Activated naive CD8-positive, alpha-beta T cell treated with anti-CD3 and anti-CD28 coated beads, Interleukin-2, amount 10 ng/mL, durations not matched to agents 7 days and 5 days (primary cell): ENCODE results near the gene TTC1. TPM values are rescaled to one million over a fixed set of nuclear protein-coding genes. Genes with fewer than 3 reads are reported as not detected.
A peak's percentile ranks its signal among the peaks of the same experiment; 100 is the strongest.

Source experiments
- ATAC-seq: fragments of 150-1000 bp; cut with Tn5 transposase; one replicate; pipeline ENCODE4 v1.10.0; 2021; ENCODE audit warnings: low read depth, moderate library complexity
- POLR2A ChIA-PET: fragments of 350-600 bp; sonication (Branson Sonifier 250); formaldehyde crosslinking; loops from one replicate; lab custom pipeline; 2021; ENCODE audit warnings: antibody characterized with exemption; lab: Charles Lee
- DNase-seq: peaks from one replicate; pipeline ENCODE4 v3.0.0; 2021
- H3K27ac Mint-ChIP-seq: one replicate; pipeline ENCODE4 v1.8.0; 2022; ENCODE audit warnings: mild to moderate bottlenecking, mixed read lengths
- H3K27me3 Mint-ChIP-seq: one replicate; pipeline ENCODE4 v1.8.0; 2022; ENCODE audit warnings: mild to moderate bottlenecking, moderate library complexity, mixed read lengths
- H3K36me3 Mint-ChIP-seq: one replicate; pipeline ENCODE4 v1.8.0; 2021; ENCODE audit warnings: mild to moderate bottlenecking, mixed read lengths
- H3K4me1 Mint-ChIP-seq: one replicate; pipeline ENCODE4 v1.8.0; 2021; ENCODE audit warnings: mixed read lengths
- H3K4me3 Mint-ChIP-seq: one replicate; pipeline ENCODE4 v1.8.0; 2022; ENCODE audit warnings: mild to moderate bottlenecking, moderate library complexity, mixed read lengths
- H3K9me3 Mint-ChIP-seq: one replicate; pipeline ENCODE4 v1.8.0; 2021; ENCODE audit warnings: mixed read lengths
- total RNA-seq, 2 experiments: library from RNA; stranded (reverse); gene quantifications; one replicate each; pipeline ENCODE4 v1.2.3, GENCODE V29; 2021

Gene TTC1
- total RNA-seq, 2 experiments from 2014 or later = 42.0 to 44.0 TPM

- POLR2A ChIA-PET = interaction anchor here (0.7 kb wide), 1 partner anchor 98 kb away, joined by 3 read pairs; no protein-coding TSS in a partner anchor
These were observed 10.1 kb downstream of the TTC1 start for GRCh38 chr5:160018945-160019625.

GRCh38 chr5:160020266-160020770 lies 11.4 kb downstream of the TTC1 start:
- no peak for DNase-seq
- H3K27me3 Mint-ChIP-seq = no peaks in the 10 kb centered on the region
- no peak overlapping the region for H3K27ac Mint-ChIP-seq
- peaks cover 8% of the 10 kb centered on the region for H3K36me3 Mint-ChIP-seq
- no peak overlapping the region for H3K4me3 Mint-ChIP-seq
- peaks cover 16% of the 10 kb centered on the region for H3K4me1 Mint-ChIP-seq
- no peaks in the 10 kb centered on the region for H3K9me3 Mint-ChIP-seq
- POLR2A ChIA-PET = no interaction called here
- no peak for ATAC-seq

More at GRCh38 chr5:160018945-160019625, 10.1 kb downstream of the TTC1 start:
- H3K4me1 Mint-ChIP-seq = peaks cover 16% of the 10 kb centered on the region
- DNase-seq (no peak), ATAC-seq (no peak)
- no peak overlapping the region for H3K4me3 Mint-ChIP-seq
- H3K36me3 Mint-ChIP-seq = peaks cover 8% of the 10 kb centered on the region
- no peaks in the 10 kb centered on the region for H3K9me3 Mint-ChIP-seq
- no peak overlapping the region for H3K27ac Mint-ChIP-seq
- no peaks in the 10 kb centered on the region for H3K27me3 Mint-ChIP-seq

- ATAC-seq (no peak), DNase-seq (no peak)
- Mint-ChIP-seq H3K9me3 (no peaks in the 10 kb centered on the region), H3K4me1 (peaks cover 18% of the 10 kb centered on the region), H3K27me3 (no peaks in the 10 kb centered on the region), H3K4me3 (no peak overlapping the region), H3K36me3 (peaks cover 10% of the 10 kb centered on the region), H3K27ac (no peak overlapping the region)
- POLR2A ChIA-PET = no interaction called here
These were observed 12.0 kb downstream of the TTC1 start for GRCh38 chr5:160020964-160021363.

GRCh38 chr5:160021831-160022446 lies 13.0 kb downstream of the TTC1 start:
- no peak overlapping the region for H3K4me3 Mint-ChIP-seq
- H3K36me3 Mint-ChIP-seq = peaks cover 10% of the 10 kb centered on the region
- ATAC-seq = peak; percentile 88
- H3K27ac Mint-ChIP-seq = peak overlapping the region; percentile 61
- POLR2A ChIA-PET = interaction anchor here (0.8 to 0.9 kb wide), 2 partner anchors 13 to 323 kb away, joined by 3 read pairs; partner anchors contain the start of gene TTC1
- no peak for DNase-seq
- H3K4me1 Mint-ChIP-seq = peaks cover 18% of the 10 kb centered on the region
- no peaks in the 10 kb centered on the region for H3K9me3 Mint-ChIP-seq
- no peaks in the 10 kb centered on the region for H3K27me3 Mint-ChIP-seq

- DNase-seq = no peak
- Mint-ChIP-seq H3K4me1 (peaks cover 22% of the 10 kb centered on the region), H3K27me3 (no peaks in the 10 kb centered on the region), H3K36me3 (peaks cover 15% of the 10 kb centered on the region), H3K4me3 (no peak overlapping the region), H3K27ac (no peak overlapping the region), H3K9me3 (no peaks in the 10 kb centered on the region)
- POLR2A ChIA-PET = interaction anchor here (0.7 kb wide), 1 partner anchor 167 kb away, joined by 4 read pairs; no protein-coding TSS in a partner anchor
- no peak for ATAC-seq
These were observed 14.3 kb downstream of the TTC1 start for GRCh38 chr5:160023007-160023907.

GRCh38 chr5:160023908-160024630 lies 15.1 kb downstream of the TTC1 start:
- no peaks in the 10 kb centered on the region for H3K9me3 Mint-ChIP-seq
- POLR2A ChIA-PET = no interaction called here
- H3K36me3 Mint-ChIP-seq = peaks cover 18% of the 10 kb centered on the region
- no peak for ATAC-seq
- no peak for DNase-seq
- no peak overlapping the region for H3K4me3 Mint-ChIP-seq
- H3K4me1 Mint-ChIP-seq = peaks cover 21% of the 10 kb centered on the region
- H3K27me3 Mint-ChIP-seq = no peaks in the 10 kb centered on the region
- no peak overlapping the region for H3K27ac Mint-ChIP-seq

GRCh38 chr5:160029004-160029403 lies 20.1 kb downstream of the TTC1 start:
- POLR2A ChIA-PET = no interaction called here
- H3K9me3 Mint-ChIP-seq = no peaks in the 10 kb centered on the region
- DNase-seq (no peak), ATAC-seq (no peak)
- peaks cover 7% of the 10 kb centered on the region for H3K4me1 Mint-ChIP-seq
- no peak overlapping the region for H3K27ac Mint-ChIP-seq
- H3K36me3 Mint-ChIP-seq = peaks cover 29% of the 10 kb centered on the region
- H3K4me3 Mint-ChIP-seq = no peak overlapping the region
- no peaks in the 10 kb centered on the region for H3K27me3 Mint-ChIP-seq

GRCh38 chr5:160029540-160030139 lies 20.7 kb downstream of the TTC1 start:
- no peaks in the 10 kb centered on the region for H3K9me3 Mint-ChIP-seq
- H3K27ac Mint-ChIP-seq = no peak overlapping the region
- H3K4me3 Mint-ChIP-seq = no peak overlapping the region
- no peak for ATAC-seq
- H3K4me1 Mint-ChIP-seq = peaks cover 7% of the 10 kb centered on the region
- H3K27me3 Mint-ChIP-seq = no peaks in the 10 kb centered on the region
- POLR2A ChIA-PET = no interaction called here
- DNase-seq = no peak
- H3K36me3 Mint-ChIP-seq = peaks cover 29% of the 10 kb centered on the region

- Mint-ChIP-seq H3K27ac (no peak overlapping the region), H3K27me3 (no peaks in the 10 kb centered on the region), H3K9me3 (no peaks in the 10 kb centered on the region), H3K4me3 (no peak overlapping the region), H3K36me3 (peaks cover 29% of the 10 kb centered on the region), H3K4me1 (peaks cover 14% of the 10 kb centered on the region)
- no peak for DNase-seq
- ATAC-seq = no peak
- POLR2A ChIA-PET = no interaction called here
These were observed 21.9 kb downstream of the TTC1 start for GRCh38 chr5:160030631-160031377.

- DNase-seq = no peak
- no peak for ATAC-seq
- POLR2A ChIA-PET = no interaction called here
- Mint-ChIP-seq H3K9me3 (no peaks in the 10 kb centered on the region), H3K4me1 (peaks cover 10% of the 10 kb centered on the region), H3K27ac (no peak overlapping the region), H3K27me3 (no peaks in the 10 kb centered on the region), H3K4me3 (no peak overlapping the region), H3K36me3 (peaks cover 27% of the 10 kb centered on the region)
These were observed 24.8 kb downstream of the TTC1 start for GRCh38 chr5:160033546-160034252.

- POLR2A ChIA-PET = no interaction called here
- H3K4me3 Mint-ChIP-seq = no peak overlapping the region
- DNase-seq (no peak), ATAC-seq (no peak)
- H3K36me3 Mint-ChIP-seq = peaks cover 23% of the 10 kb centered on the region
- no peaks in the 10 kb centered on the region for H3K27me3 Mint-ChIP-seq
- H3K4me1 Mint-ChIP-seq = peaks cover 10% of the 10 kb centered on the region
- H3K27ac Mint-ChIP-seq = no peak overlapping the region
- H3K9me3 Mint-ChIP-seq = no peaks in the 10 kb centered on the region
These were observed 27.3 kb downstream of the TTC1 start for GRCh38 chr5:160036243-160036642.
